GM23338 (cell line): ENCODE data around the gene COL1A1.

ENCODE experiments used
- CREB1 ChIP-seq: fragments of 250-450 bp; sonication (Bioruptor Pico); IDR thresholded peaks from 2 replicates; pipeline ENCODE4 v1.5.0; 2020; ENCODE audit warnings: low read depth, mild to moderate bottlenecking, moderate library complexity
- CTCF ChIP-seq, 2 experiments: fragments of 200-600 bp in 1 of 2; sonication (generic) in 1 of 2; conservative IDR thresholded peaks; 2 replicates each; pipeline versions ENCODE4 v1.5.1 to v1.6.1; 2016 to 2017; ENCODE audit warnings: antibody characterized with exemption in 2 of 2, low read depth in 2 of 2, mild to moderate bottlenecking in 2 of 2, moderate library complexity in 1 of 2
- EZH2 ChIP-seq: fragments of 200-600 bp; sonication (generic); IDR thresholded peaks from one replicate; pipeline ENCODE4 v1.8.0; 2017; ENCODE audit warnings: antibody characterized with exemption, mild to moderate bottlenecking, low read depth; ENCODE audit not compliant: unreplicated experiment
- EZH2phosphoT487 ChIP-seq: fragments of 200-600 bp; sonication (generic); IDR thresholded peaks from one replicate; pipeline ENCODE4 v1.8.1; 2018; ENCODE audit warnings: antibody characterized with exemption; ENCODE audit not compliant: unreplicated experiment
- JUNB ChIP-seq: IDR thresholded peaks from one replicate; pipeline ENCODE4 v1.6.1; 2016; ENCODE audit warnings: antibody characterized with exemption; ENCODE audit not compliant: unreplicated experiment
- NANOG ChIP-seq: IDR thresholded peaks from 2 replicates; pipeline ENCODE4 v1.6.1; 2016; ENCODE audit warnings: antibody characterized with exemption, borderline replicate concordance
- POLR2AphosphoS5 ChIP-seq: IDR thresholded peaks from 2 replicates; pipeline ENCODE4 v1.6.1; 2016; ENCODE audit warnings: antibody characterized with exemption, low read depth
- REST ChIP-seq: IDR thresholded peaks from one replicate; pipeline ENCODE4 v1.6.1; 2018; ENCODE audit warnings: antibody characterized with exemption; ENCODE audit not compliant: unreplicated experiment
- ZNF114 ChIP-seq: fragments of 250-450 bp; sonication (Bioruptor Pico); IDR thresholded peaks from 2 replicates; pipeline ENCODE4 v1.5.0; 2020; ENCODE audit warnings: mild to moderate bottlenecking, moderate library complexity

- TF ChIP-seq JUNB (no peak), POLR2AphosphoS5 (no peak), CTCF (conservative IDR thresholded peaks at IDR 0.05; ENCODE audit: low read depth in 2 of 2) (no peak), CREB1 (CRISPR knock-in tag) (no peak), REST (no peak), EZH2 (no peak), EZH2phosphoT487 (no peak), NANOG (no peak), ZNF114 (CRISPR knock-in tag) (no peak)
Observed at GRCh38 chr17:50165066-50165465, 36.4 kb downstream of the COL1A1 start.
